Fibroblast of the conjunctiva (primary cell): ENCODE results near the gene ASTN1.

Experiments used
- DNase-seq: peaks from one replicate; pipeline ENCODE4 v3.0.0-alpha.2; 2010; ENCODE audit warnings: low read depth

ASTN1 gene

DNA sequence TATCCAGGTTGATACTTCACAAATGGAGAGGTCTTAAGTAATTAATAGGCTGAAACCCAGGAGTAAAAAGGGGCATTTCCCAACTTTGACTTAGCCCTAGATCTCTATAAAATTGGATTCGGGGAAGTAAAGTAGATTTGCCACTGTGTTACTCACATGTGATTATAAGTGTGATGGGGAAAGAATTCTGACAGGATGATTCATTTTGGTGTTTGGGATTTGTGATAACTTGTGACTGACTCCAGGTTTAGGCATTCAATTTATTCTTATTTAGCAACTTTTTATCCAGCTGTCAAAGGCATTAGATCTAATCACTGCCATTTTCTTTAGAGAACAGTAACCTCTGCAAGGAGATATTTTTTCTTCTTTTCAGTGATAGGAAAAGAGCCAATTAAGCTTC, 175.5 kb downstream of the ASTN1 start:
- DNase-seq, result no peak

DNA sequence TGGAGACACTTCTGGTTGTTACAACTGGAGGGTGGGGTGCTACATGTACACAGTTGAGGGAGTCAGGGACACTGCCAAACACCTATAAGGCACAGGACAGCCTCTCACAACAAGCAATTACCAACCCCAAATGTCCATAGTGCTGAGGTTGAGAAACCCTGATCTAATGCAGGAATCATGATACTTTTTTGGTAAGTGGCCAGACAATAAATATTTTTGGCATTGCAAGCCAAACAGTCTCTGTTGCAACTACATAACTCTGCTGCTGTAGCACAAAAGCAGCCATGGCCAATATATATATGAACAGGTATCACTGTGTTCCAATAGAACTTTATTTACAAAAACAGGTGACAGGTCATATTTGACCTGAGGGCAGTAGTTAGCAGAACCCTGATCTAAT, 177.5 kb downstream of the ASTN1 start:
- DNase-seq, result peak; percentile 8

- no peak for DNase-seq
Observed at GRCh38 chr1:176983731-176984130, 180.8 kb downstream of the ASTN1 start.

GRCh38 chr1:176976771-176977170, 187.7 kb downstream of the ASTN1 start:
- DNase-seq, result no peak

GRCh38 chr1:176976225-176976624, 188.3 kb downstream of the ASTN1 start:
- DNase-seq, result no peak

DNA sequence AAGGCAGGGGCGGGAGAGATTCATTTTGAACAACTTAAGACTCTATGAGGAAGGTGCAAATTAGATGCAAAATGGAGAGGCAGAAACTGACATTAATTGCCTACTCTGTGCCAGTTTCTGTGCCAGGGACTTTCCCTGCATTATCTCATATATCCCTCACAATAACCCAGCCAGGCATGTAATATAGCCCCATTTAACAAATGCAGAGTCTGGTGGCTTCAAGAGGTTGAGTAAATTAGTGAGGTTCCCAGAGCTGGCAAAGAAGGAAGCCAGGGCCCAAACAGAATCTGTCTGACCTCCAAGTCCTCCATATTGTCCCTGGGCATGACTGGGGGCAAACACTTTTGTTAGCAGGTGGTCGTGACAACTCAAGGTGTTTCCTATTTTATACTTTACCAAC, 199.8 kb downstream of the ASTN1 start:
- DNase-seq, result no peak

DNA sequence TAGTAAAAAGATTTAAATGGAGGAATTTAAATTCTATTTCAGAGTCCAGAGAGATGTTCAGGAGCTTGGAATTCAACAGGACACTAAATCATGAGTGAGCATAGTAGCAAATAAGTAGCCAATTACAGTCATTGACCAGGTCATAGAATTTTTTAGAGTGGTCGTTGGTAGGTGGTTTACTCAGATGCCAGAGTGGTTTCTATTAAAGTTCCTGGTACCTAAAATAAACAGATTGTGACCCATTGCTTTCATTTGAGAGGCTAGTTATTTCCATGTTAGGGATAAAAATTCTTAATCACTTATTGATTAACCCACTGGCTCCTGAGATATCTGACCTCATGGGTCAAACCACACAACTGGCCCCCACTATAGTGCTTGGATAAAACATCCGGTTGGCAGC, 201.3 kb downstream of the ASTN1 start:
- no peak for DNase-seq

- no peak for DNase-seq
Observed at GRCh38 chr1:176961678-176962077, 202.8 kb downstream of the ASTN1 start.

- DNase-seq, result no peak
Observed at GRCh38 chr1:176959191-176959820, 205.2 kb downstream of the ASTN1 start.

DNA sequence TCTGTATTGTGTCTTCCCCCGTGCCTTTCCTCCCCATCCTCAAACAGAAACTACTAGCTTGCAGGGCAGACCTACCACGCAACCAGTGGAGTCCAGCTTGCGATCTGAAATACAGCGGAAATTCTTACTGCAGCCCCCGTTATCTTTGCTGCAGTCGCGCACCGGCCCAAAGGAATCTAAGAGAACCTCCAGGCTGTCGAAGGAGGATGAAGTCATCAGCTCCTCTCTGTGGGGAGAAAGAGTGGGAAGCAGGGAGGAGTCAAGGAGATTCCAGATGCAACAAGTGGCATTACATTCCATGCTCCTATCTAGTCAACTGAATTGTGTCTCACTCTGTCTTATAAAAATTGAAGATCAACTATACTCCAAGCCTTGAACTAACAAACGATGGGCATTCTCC, 206.9 kb downstream of the ASTN1 start:
- no peak for DNase-seq

GRCh38 chr1:176954242-176954641, 210.3 kb downstream of the ASTN1 start:
- DNase-seq, result no peak

DNA sequence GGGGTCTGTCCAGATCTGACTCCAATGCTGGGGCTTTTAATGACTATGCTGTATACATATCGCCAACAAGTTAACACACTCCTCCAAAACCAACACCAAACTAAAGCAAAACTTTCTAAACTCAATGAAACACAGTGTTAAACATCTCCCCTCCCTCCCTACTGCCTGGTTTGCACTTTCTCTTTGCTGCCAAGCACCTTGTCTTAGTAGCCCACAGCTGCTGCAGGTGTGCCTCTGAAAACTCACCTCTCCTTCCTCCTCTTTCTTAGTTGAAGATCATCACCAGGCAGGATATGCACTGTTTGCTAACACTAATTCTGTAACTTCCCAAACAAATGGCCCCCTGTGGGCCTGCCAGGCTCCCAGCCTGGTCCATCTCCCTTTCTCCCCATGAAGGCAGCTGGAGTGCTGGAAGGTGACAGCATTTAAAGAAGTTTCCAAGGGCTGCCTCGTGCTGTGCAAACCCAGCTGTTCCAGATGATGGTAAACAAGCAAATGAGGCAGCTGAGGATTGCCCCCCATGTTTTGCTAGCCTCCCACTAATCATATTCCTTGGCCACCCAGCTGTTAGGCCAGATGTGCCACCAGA, 213.7 kb downstream of the ASTN1 start:
- DNase-seq, result no peak

GRCh38 chr1:176949033-176949662, 215.4 kb downstream of the ASTN1 start:
- peak; percentile 1 for DNase-seq

DNA sequence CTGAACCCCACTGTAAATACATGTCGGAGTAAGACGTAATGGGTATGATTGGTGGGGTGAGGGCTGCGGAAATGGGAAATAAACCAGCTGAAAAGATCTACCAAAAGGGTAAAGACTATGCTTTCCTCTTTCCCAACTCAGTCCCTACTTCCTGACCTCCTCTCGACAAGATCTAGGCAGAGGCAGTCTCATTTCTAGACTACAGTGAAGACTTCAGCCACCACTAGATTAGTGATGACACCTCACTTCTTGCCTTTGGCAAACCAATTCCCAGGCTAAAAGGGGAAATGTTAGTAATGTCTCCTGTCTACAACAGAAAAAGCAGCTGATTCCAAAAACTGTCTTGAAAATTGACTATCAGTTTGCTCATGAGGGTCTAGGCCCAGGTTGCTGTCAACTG, 219.9 kb downstream of the ASTN1 start:
- DNase-seq, result no peak

GRCh38 chr1:176943783-176944182, 220.7 kb downstream of the ASTN1 start:
- DNase-seq, result no peak

DNA sequence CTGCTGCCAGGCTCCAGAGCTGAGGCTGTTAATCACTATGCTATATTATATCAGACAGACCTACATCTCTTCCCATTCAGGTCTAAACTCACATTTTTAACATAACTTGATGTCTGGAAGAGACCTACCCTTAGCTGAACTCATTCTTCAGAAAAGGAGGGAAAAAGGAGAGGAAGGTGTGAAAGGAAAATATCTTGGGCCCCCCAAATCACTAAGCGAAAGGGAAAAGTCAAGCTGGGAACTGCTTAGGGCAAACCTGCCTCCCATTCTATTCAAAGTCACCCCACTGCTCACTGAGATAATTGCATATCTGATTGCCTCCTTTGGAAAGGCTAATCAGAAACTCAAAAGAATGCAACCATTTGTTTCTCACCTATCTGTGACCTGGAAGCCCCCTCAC, 222.2 kb downstream of the ASTN1 start:
- DNase-seq, result no peak

DNA sequence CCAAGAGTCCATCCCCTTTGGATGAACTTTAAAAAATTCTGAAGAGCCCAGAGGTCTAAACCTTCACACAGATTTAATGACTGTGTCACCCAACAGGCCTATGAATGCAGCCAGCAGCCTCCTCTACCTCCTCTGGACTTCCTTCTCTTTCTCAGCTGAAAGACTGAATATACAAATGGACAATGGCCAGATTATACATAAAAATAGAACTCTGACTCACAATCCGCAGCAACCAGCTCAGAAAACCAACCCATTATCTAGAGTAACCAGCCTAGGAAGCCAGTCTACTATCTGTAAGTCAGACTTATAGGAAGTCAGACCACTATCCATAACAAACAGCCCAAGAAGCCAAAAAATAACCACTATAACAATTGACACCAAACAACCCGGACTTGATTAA, 224.5 kb downstream of the ASTN1 start:
- DNase-seq, result no peak

- no peak for DNase-seq
Observed at GRCh38 chr1:176938375-176938774, 226.1 kb downstream of the ASTN1 start.

DNA sequence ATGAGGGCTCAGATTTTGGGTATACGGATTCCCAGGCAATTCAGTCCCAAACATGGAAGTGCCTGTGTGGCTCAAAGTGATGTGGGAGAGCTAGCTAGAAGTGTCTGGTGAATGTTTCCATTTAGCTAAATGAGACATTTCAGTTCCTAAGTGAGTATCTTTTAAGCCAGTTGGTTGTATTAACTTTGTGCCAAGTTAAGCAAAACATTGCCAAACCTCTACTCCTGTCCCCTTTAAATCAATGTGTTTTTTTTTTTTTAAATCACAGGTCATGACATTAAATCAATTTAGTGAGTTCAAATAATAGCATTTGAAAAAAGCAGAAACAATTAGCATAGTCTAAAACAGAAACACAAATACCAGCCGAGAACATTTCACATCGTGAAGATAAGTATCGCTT, 230.1 kb downstream of the ASTN1 start:
- no peak for DNase-seq

- DNase-seq, result no peak
Observed at GRCh38 chr1:176932114-176933104, 232.1 kb downstream of the ASTN1 start.

- DNase-seq, result no peak
Observed at GRCh38 chr1:176931526-176931925, 233.0 kb downstream of the ASTN1 start.

DNA sequence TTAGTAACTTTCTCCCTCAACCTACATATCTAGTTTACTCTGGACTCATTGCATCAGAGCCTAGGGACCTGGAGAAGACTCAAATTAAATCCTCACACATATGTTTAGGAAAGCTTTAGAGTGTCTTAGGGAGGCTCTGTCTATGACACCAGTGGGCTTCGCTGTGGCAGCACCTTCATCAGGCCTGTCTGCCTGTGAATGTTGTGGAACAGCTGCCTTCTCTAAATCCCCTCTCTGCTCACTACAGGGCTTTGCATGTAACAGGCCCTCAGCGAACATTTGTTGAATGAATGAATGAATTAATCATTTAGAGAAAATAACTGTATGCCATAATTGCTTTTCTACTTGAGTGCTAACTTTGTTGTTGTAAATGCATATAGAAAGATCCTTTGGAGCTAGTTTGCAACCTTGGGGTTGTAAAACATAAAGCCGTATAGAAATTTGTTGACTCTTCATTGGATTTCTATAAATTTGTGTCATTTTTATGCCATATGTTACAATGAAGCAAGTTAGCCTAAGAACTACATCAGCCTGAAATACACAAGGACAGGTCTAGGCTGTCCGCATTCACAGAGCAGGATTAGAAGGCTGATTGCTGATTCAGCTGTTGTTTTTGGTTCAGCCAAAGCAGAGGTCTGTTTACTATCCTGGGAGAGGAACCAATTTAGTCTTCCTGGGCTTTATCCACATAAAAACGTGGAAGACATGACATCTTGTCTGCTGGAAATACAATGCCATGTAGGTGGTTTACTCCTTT, 238.0 kb downstream of the ASTN1 start:
- no peak for DNase-seq
